ENCODE measurements around the gene GPR156.

Gene GPR156

DNA sequence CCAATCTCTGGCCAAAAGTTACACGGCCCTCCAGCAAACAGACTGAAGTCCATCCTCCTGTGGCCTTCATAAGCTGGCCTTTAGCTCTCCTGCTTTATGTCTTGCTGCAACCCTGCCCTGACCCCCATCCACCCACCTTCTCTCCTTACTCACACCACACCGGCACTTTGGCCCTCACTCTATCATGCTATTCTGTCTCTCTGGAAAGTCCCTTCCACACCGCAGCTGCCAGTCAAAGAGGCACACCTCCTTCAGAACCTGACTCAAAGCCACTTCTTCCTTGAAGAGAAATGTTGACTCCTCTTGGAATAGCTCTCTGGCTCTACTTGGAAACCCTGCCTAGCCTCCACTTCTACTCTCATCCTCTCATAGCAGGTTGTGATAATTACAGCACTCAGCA is 4.5 kb downstream of the GPR156 start:
- no peaks in the 10 kb centered on the region for H3K79me2 ChIP-seq (ENCODE audit: insufficient read depth, low read length)
- H3F3A ChIP-seq (ENCODE audit: insufficient read depth) = no peaks in the 10 kb centered on the region
- no peak overlapping the region for H3K4me2 ChIP-seq (ENCODE audit: low read depth, low read length, poor library complexity, severe bottlenecking)
- H3K36me3 ChIP-seq (ENCODE audit: low read length) = no peaks in the 10 kb centered on the region
- no peak overlapping the region for H3K4me3 ChIP-seq (ENCODE audit: insufficient read depth, low read length, poor library complexity, severe bottlenecking)
- H3K27me3 ChIP-seq (ENCODE audit: low read length) = no peaks in the 10 kb centered on the region
- H2AFZ ChIP-seq (ENCODE audit: low read depth, low read length, severe bottlenecking) = no peak overlapping the region
- H3K9me3 ChIP-seq (ENCODE audit: insufficient read depth, low read length) = no peaks in the 10 kb centered on the region
- no peaks in the 10 kb centered on the region for H4K20me1 ChIP-seq (ENCODE audit: low read depth, low read length)
- H3K27ac ChIP-seq (ENCODE audit: low read depth, low read length) = no peak overlapping the region
- H3K9ac ChIP-seq (ENCODE audit: low read length) = no peak overlapping the region
- no peaks in the 10 kb centered on the region for H3K9me2 ChIP-seq (replicated peaks; ENCODE audit: insufficient read depth, low read length)
- TF ChIP-seq, protein P1, sequence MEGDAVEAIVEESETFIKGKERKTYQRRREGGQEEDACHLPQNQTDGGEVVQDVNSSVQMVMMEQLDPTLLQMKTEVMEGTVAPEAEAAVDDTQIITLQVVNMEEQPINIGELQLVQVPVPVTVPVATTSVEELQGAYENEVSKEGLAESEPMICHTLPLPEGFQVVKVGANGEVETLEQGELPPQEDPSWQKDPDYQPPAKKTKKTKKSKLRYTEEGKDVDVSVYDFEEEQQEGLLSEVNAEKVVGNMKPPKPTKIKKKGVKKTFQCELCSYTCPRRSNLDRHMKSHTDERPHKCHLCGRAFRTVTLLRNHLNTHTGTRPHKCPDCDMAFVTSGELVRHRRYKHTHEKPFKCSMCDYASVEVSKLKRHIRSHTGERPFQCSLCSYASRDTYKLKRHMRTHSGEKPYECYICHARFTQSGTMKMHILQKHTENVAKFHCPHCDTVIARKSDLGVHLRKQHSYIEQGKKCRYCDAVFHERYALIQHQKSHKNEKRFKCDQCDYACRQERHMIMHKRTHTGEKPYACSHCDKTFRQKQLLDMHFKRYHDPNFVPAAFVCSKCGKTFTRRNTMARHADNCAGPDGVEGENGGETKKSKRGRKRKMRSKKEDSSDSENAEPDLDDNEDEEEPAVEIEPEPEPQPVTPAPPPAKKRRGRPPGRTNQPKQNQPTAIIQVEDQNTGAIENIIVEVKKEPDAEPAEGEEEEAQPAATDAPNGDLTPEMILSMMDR (IDR thresholded peaks at IDR 0.05; ENCODE audit: insufficient read depth, low read length, poor library complexity, severe bottlenecking) = no peak
- TF ChIP-seq EZH2phosphoT487 (conservative IDR thresholded peaks at IDR 0.05; ENCODE audit: low read length) = no peak

GRCh38 chr3:120280026-120280425 is 5.0 kb downstream of the GPR156 start:
- no peak overlapping the region for H2AFZ ChIP-seq (ENCODE audit: low read depth, low read length, severe bottlenecking)
- H3K9me2 ChIP-seq (replicated peaks; ENCODE audit: insufficient read depth, low read length) = no peaks in the 10 kb centered on the region
- no peaks in the 10 kb centered on the region for H3K79me2 ChIP-seq (ENCODE audit: insufficient read depth, low read length)
- no peak overlapping the region for H3K27ac ChIP-seq (ENCODE audit: low read depth, low read length)
- no peaks in the 10 kb centered on the region for H3K9me3 ChIP-seq (ENCODE audit: insufficient read depth, low read length)
- H3K9ac ChIP-seq (ENCODE audit: low read length) = no peak overlapping the region
- no peaks in the 10 kb centered on the region for H4K20me1 ChIP-seq (ENCODE audit: low read depth, low read length)
- no peaks in the 10 kb centered on the region for H3F3A ChIP-seq (ENCODE audit: insufficient read depth)
- no peak overlapping the region for H3K4me2 ChIP-seq (ENCODE audit: low read depth, low read length, poor library complexity, severe bottlenecking)
- H3K27me3 ChIP-seq (ENCODE audit: low read length) = no peaks in the 10 kb centered on the region
- H3K4me3 ChIP-seq (ENCODE audit: insufficient read depth, low read length, poor library complexity, severe bottlenecking) = no peak overlapping the region
- TF ChIP-seq, protein P1 (IDR thresholded peaks at IDR 0.05; ENCODE audit: insufficient read depth, low read length, poor library complexity, severe bottlenecking) = no peak
- no peak for TF ChIP-seq EZH2phosphoT487 (conservative IDR thresholded peaks at IDR 0.05; ENCODE audit: low read length)
- H3K36me3 ChIP-seq (ENCODE audit: low read length) = no peaks in the 10 kb centered on the region

DNA sequence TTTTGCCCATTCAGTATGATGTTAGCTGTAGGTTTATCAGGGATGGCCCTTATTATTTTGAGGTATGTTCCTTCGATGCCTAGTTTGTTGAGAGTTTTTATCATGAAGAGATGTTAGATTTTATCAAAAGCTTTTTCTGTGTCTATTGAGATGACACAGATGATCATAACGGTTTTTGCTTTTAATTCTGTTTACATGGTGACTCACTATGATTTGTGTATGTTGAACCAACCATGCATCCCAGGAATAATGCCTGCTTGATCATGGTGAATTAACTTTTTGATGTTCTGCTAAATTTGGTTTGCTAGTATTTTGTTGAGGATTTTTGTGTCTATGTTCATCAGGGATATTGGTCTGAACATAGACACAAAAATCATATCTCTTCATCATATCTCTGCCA is 8.3 kb downstream of the GPR156 start:
- Histone ChIP-seq H3K27me3 (ENCODE audit: low read length) (no peaks in the 10 kb centered on the region), H3K27ac (ENCODE audit: low read depth, low read length) (no peak overlapping the region), H3K36me3 (ENCODE audit: low read length) (no peaks in the 10 kb centered on the region), H3K9me3 (ENCODE audit: insufficient read depth, low read length) (no peaks in the 10 kb centered on the region), H3K79me2 (ENCODE audit: insufficient read depth, low read length) (no peaks in the 10 kb centered on the region), H3K4me2 (ENCODE audit: low read depth, low read length, poor library complexity, severe bottlenecking) (no peak overlapping the region), H3F3A (ENCODE audit: insufficient read depth) (no peaks in the 10 kb centered on the region), H2AFZ (ENCODE audit: low read depth, low read length, severe bottlenecking) (no peak overlapping the region), H4K20me1 (ENCODE audit: low read depth, low read length) (no peaks in the 10 kb centered on the region), H3K9ac (ENCODE audit: low read length) (no peak overlapping the region), H3K4me3 (ENCODE audit: insufficient read depth, low read length, poor library complexity, severe bottlenecking) (no peak overlapping the region), H3K9me2 (replicated peaks; ENCODE audit: insufficient read depth, low read length) (no peaks in the 10 kb centered on the region)
- no peak for TF ChIP-seq EZH2phosphoT487 (conservative IDR thresholded peaks at IDR 0.05; ENCODE audit: low read length)
- TF ChIP-seq, protein P1 (IDR thresholded peaks at IDR 0.05; ENCODE audit: insufficient read depth, low read length, poor library complexity, severe bottlenecking) = no peak
